OCI-LY3 (cell line): ENCODE results near the gene RPL4.
"Not testable (repeated sequence)": the region's sequence is repeated elsewhere in the genome, so short reads cannot be mapped to it uniquely, and the experiment has no call there.

Experiments used
- H2AFZ ChIP-seq: fragments of 200-600, 300-600 bp; shearing (Covaris generic); 2 replicates; pipeline ENCODE4 v1.6.0; 2014; ENCODE audit warnings: antibody characterized with exemption, low read depth, low read length
- H3K27ac ChIP-seq: fragments of 200-600, 300-600 bp; sonication (generic); 2 replicates; pipeline ENCODE4 v1.5.1; 2014; ENCODE audit warnings: mild to moderate bottlenecking, low read length, moderate library complexity, mixed read lengths
- H3K27me3 ChIP-seq: fragments of 200-600, 300-600 bp; sonication (generic); 2 replicates; pipeline ENCODE4 v1.6.1; 2014; ENCODE audit warnings: low read depth, low read length, mixed read lengths
- H3K36me3 ChIP-seq: fragments of 200-600, 300-600 bp; sonication (generic); replicated peaks from 2 replicates; pipeline ENCODE3; 2014; ENCODE audit warnings: low read depth, low read length, mixed read lengths
- H3K4me1 ChIP-seq: fragments of 300-600, 200-600 bp; sonication (generic); 2 replicates; pipeline ENCODE4 v1.6.1; 2014; ENCODE audit warnings: low read length, mixed read lengths
- H3K4me2 ChIP-seq: fragments of 200-600, 300-600 bp; sonication (generic); 2 replicates; pipeline ENCODE4 v1.6.1; 2014; ENCODE audit warnings: low read length, mixed read lengths
- H3K4me3 ChIP-seq: fragments of 300-600, 200-600 bp; sonication (generic); 2 replicates; pipeline ENCODE4 v1.5.1; 2014; ENCODE audit warnings: antibody characterized with exemption, mild to moderate bottlenecking, low read length, moderate library complexity
- H3K79me2 ChIP-seq: fragments of 300-600, 200-600 bp; shearing (Covaris generic); 2 replicates; pipeline ENCODE4 v1.6.1; 2014; ENCODE audit warnings: mild to moderate bottlenecking, low read length, mixed read lengths
- H3K9ac ChIP-seq: fragments of 300-600, 200-600 bp; shearing (Covaris generic); 2 replicates; pipeline ENCODE4 v1.6.0; 2014; ENCODE audit warnings: mild to moderate bottlenecking, low read length, moderate library complexity
- H3K9me3 ChIP-seq: fragments of 200-600, 300-600 bp; shearing (Covaris generic); 2 replicates; pipeline ENCODE4 v1.6.1; 2014; ENCODE audit warnings: low read length, mixed read lengths; ENCODE audit not compliant: insufficient read depth
- H4K20me1 ChIP-seq: fragments of 200-600, 300-600 bp; sonication (generic); 2 replicates; pipeline ENCODE4 v1.6.1; 2016; ENCODE audit warnings: low read length, mixed read lengths; ENCODE audit not compliant: insufficient read depth
- EZH2phosphoT487 ChIP-seq: fragments of 200-600 bp; shearing (Covaris generic); IDR thresholded peaks from 2 replicates; pipeline ENCODE4 v1.6.1; 2018; ENCODE audit warnings: antibody characterized with exemption, mixed run types, low read depth
- TF ChIP-seq, protein P1 (sequence below): fragments of 200-600, 300-600 bp; sonication (generic); IDR thresholded peaks from 2 replicates; pipeline ENCODE4 v1.5.1; 2014; ENCODE audit warnings: antibody characterized with exemption, low read length, low read depth

The RPL4 gene

GRCh38 chr15:66467162-66468040 lies 37.3 kb downstream of the RPL4 start:
- not testable (repeated sequence) for H3K4me2 ChIP-seq, H3K27me3 ChIP-seq, H4K20me1 ChIP-seq, H3K9me3 ChIP-seq, H3K27ac ChIP-seq, H3K9ac ChIP-seq, H3K4me1 ChIP-seq, H3K4me3 ChIP-seq, H2AFZ ChIP-seq, H3K79me2 ChIP-seq
- H3K36me3 ChIP-seq: peaks cover 14% of the 10 kb centered on the region

DNA sequence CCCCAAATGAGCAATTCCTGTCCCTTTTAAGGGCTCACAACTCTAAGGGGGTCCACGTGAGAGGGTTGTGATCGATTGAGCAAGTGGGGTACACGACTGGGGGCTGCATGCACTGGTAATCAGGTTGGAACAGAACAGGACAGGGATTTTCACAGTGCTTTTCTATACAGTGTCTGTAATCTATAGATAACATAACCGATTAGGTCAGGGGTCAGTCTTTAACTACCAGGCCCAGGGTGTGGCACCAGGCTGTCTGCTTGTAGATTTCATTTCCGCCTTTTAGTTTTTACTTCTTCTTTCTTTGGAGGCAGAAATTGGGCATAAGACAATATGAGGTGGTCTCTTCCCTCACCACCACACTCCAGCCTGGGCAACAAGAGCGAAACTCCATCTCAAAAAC lies 39.4 kb downstream of the RPL4 start:
- not testable (repeated sequence) for H3K9ac ChIP-seq, H3K4me2 ChIP-seq, H3K27ac ChIP-seq, H3K79me2 ChIP-seq, H4K20me1 ChIP-seq, H3K4me3 ChIP-seq, H3K4me1 ChIP-seq, H3K9me3 ChIP-seq, H2AFZ ChIP-seq, H3K27me3 ChIP-seq
- H3K36me3 ChIP-seq: peaks cover 14% of the 10 kb centered on the region

DNA sequence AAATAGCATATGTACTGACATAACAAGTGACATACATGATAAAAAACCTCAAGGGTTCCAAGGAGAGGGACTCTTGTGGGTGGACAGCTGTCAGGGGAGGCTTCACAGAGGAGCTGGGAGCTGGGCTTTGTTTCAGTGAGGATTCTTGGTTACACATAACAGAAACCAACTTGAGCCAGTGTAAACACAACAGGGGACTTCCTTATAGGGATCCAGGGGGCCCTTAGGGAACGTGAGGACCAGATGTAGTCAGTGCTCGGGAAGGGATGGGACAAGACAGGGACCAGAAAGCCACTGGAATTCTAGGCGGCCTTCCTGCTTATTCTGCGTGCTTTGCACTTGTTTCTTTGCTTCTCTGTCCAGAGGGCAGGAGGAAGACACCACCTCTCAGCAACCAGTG lies 42.0 kb downstream of the RPL4 start:
- no peak for TF ChIP-seq EZH2phosphoT487
- TF ChIP-seq, protein P1, sequence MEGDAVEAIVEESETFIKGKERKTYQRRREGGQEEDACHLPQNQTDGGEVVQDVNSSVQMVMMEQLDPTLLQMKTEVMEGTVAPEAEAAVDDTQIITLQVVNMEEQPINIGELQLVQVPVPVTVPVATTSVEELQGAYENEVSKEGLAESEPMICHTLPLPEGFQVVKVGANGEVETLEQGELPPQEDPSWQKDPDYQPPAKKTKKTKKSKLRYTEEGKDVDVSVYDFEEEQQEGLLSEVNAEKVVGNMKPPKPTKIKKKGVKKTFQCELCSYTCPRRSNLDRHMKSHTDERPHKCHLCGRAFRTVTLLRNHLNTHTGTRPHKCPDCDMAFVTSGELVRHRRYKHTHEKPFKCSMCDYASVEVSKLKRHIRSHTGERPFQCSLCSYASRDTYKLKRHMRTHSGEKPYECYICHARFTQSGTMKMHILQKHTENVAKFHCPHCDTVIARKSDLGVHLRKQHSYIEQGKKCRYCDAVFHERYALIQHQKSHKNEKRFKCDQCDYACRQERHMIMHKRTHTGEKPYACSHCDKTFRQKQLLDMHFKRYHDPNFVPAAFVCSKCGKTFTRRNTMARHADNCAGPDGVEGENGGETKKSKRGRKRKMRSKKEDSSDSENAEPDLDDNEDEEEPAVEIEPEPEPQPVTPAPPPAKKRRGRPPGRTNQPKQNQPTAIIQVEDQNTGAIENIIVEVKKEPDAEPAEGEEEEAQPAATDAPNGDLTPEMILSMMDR: no peak
- Histone ChIP-seq H3K36me3 (peaks cover 14% of the 10 kb centered on the region), H2AFZ (no peak overlapping the region), H3K27me3 (no peaks in the 10 kb centered on the region), H3K27ac (no peak overlapping the region), H3K79me2 (no peaks in the 10 kb centered on the region), H3K4me1 (peaks cover 5% of the 10 kb centered on the region), H3K9me3 (no peaks in the 10 kb centered on the region), H3K4me3 (no peak overlapping the region), H3K9ac (no peak overlapping the region), H4K20me1 (peaks cover 18% of the 10 kb centered on the region), H3K4me2 (no peak overlapping the region)

- no peaks in the 10 kb centered on the region for H3K9me3 ChIP-seq
- peaks cover 18% of the 10 kb centered on the region for H4K20me1 ChIP-seq
- H2AFZ ChIP-seq: no peak overlapping the region
- H3K27ac ChIP-seq: no peak overlapping the region
- no peaks in the 10 kb centered on the region for H3K27me3 ChIP-seq
- H3K9ac ChIP-seq: no peak overlapping the region
- no peak overlapping the region for H3K4me2 ChIP-seq
- no peak overlapping the region for H3K4me3 ChIP-seq
- TF ChIP-seq EZH2phosphoT487: no peak
- TF ChIP-seq, protein P1: no peak
- H3K79me2 ChIP-seq: no peaks in the 10 kb centered on the region
- H3K4me1 ChIP-seq: peaks cover 5% of the 10 kb centered on the region
- peaks cover 14% of the 10 kb centered on the region for H3K36me3 ChIP-seq
These were observed 42.7 kb downstream of the RPL4 start for GRCh38 chr15:66461917-66462316.

DNA sequence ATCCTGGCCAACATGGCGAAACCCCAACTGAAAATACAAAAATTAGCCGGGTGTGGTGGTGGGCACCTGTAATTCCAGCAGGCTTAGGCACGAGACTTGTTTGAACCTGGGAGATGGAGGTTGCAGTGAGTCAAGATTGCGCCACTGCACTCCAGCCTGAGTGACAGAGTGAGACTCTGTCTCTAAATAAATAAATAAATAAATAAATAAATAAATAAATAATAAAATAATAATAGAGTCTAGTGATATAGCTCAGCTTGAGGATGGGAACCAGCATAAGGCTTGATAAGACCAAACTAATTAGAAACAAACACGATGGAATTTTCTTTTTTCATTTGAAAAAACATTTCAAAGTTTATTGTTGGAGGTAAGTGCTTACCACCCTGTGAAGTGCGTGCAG lies 43.4 kb downstream of the RPL4 start:
- not testable (repeated sequence) for H3K9ac ChIP-seq, H3K27me3 ChIP-seq, H3K79me2 ChIP-seq, H3K4me1 ChIP-seq, H3K27ac ChIP-seq, H3K9me3 ChIP-seq, H2AFZ ChIP-seq, H3K4me2 ChIP-seq, H3K4me3 ChIP-seq
- Histone ChIP-seq H3K36me3 (peaks cover 14% of the 10 kb centered on the region), H4K20me1 (peaks cover 18% of the 10 kb centered on the region)
